Bone marrow (tissue), 2 donors: ENCODE data around the gene LRP4.

Experiments used
- DNase-seq, 2 donors: peaks; one replicate each; lab custom pipeline; 2025; lab: John Stamatoyannopoulos, UW

Gene LRP4

GRCh38 chr11:46894961-46895360, 23.4 kb downstream of the LRP4 start:
- DNase-seq = no peak

GRCh38 chr11:46894506-46894905, 23.8 kb downstream of the LRP4 start:
- DNase-seq = no peak

DNA sequence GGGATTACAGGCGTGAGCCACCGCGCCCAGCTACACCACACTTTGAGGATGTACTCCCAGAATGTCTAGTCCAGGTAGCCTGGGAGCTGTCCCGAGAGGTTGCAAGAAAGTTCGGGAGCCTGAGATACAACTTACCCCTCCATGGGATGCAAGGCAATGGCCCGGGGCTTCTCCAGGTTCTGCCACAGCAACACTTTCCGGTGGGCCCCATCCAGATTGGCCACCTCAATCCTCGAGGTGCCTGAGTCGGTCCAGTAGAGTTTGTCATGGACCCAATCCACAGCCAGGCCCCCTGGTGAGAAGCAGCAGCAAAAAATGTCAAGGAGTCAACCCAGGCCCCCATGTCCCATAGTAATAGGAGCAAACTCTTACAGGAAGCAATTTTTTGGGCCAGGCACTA, 25.5 kb downstream of the LRP4 start:
- DNase-seq = no peak

DNA sequence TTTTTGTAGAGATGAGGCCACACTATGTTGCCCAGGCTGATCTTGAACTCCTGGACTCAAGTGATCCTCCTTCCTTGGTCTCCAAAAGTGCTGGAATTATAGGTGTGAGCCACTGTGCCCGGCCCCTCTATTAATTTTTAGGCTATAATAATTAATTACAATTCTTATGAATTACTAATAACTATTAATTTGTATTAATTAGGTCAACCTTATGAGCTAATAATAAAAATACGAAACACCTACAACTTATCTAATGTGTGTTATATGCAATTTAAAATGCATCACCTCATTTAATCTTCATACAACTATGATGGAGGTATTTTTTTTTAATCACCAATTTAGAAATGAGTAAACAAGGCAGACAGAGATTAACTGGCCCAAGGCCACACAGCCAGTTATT, 26.2 kb downstream of the LRP4 start:
- no peak for DNase-seq

DNA sequence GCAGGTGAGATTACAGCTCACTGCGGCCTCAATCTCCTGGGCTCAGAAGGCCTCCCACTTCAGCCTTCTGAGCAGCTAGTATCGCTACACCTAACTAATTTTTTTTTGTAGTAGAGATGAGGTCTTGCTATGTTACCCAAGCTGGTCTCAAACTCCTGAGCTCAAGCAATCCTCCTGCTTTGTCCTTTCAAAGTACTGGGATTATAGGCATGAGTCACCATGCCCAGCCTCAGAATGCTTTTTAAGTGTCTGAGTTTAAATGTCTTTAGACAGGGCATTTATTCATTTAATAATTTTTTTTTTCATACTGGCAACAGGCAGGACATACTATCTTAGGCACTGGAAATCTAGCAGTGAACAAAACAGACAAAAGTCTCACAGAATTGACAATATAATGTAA, 27.7 kb downstream of the LRP4 start:
- DNase-seq = no peak

GRCh38 chr11:46889689-46890475, 28.5 kb downstream of the LRP4 start:
- peak; percentile 24 to 87 for DNase-seq

DNA sequence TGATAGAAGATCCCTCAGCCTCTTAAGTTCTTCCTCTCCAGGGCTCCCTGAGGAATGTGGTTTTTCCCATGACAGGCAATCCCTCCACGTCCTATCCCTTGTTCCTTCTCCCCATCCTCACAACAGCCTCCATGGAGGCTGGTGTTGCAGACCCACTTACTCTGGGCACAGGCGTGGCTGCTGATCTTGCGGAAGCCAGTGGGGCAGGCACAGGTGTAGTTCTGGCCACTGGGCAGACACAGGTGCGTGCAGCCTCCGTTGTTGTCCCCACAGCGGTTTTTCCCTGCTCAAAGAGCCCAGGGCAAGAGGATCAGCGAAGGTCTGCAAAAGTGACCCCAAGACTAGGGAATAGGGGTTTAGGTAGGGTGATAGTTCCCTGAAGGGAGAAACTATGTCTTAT, 29.1 kb downstream of the LRP4 start:
- DNase-seq = no peak

DNA sequence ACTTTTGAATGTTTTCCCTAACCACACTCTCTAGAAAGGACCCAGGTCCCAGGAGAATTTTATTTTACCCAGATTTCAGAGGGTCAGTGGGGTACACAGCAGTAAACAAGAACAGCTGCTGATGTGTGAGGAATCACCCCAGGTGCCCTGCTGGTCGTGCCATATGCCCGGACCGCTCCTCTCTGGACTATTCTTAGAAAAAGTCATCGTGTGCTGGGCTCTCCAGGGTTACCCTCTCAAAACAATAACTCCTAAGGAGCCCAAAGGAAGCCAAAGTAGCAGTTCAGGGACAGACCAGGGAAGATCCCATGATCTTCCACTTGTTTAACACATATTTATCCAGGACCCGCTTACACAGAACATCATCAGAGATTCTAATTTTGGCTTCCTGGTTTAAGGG, 29.7 kb downstream of the LRP4 start:
- DNase-seq = no peak

GRCh38 chr11:46886211-46886610, 32.1 kb downstream of the LRP4 start:
- no peak for DNase-seq

GRCh38 chr11:46879056-46879585, 39.2 kb downstream of the LRP4 start:
- DNase-seq = no peak

DNA sequence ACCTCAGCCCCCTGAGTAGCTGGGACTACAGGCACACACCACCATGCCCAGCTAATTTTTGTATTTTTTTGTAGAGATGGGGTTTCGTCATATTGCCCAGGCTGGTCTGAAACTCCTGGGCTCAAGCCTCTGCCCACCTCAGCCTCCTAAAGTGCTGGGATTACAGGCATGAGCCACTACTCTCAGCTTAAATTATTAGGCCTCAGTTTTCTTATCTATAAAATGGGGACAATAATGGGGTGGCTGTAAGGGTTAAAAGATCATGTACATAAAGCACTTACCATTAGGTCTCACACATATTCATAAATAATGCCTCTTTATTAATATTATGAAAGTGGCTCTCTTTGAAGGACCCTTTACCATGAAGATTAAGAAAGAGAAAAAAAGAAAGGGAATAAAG, 40.8 kb downstream of the LRP4 start:
- no peak for DNase-seq

DNA sequence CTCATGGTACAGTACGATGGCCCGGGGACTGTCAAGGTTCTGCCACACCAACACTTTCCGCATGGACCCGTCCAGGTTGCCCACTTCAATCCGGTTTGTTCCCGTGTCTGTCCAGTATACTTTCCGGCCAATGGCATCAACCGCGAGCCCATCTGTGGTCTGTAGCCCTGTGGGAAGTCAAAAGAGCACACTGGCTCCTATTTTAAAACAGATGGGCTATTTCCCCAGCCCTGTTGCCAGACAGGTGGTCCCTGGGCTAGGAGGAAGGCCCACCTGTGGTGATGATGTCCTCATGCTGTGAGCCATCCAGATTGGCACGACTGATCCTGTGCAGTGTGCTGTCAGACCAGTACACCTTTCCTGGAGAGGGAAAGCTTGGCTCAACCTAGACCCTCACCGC, 41.9 kb downstream of the LRP4 start:
- DNase-seq = no peak

- DNase-seq = no peak
Observed at GRCh38 chr11:46874586-46874985, 43.8 kb downstream of the LRP4 start.

DNA sequence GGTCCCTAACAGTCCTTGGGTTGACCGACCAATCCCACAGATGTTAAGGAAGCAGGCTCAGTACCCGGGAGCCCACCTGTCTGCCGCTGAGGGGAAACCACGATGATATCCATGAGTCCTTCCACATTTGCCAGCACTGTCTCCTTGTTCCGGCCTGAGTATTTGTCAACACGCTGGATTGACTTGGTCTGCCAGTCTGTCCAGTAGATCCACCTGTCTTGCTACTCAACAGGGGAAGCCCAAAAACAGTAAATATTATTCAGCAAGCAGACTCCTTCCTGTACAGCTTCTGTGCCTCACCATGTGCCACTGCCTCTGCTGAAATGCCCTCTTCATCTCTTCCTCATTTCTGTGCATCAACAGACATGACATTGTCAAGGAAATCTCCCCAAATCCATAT, 49.4 kb downstream of the LRP4 start:
- no peak for DNase-seq

GRCh38 chr11:46865340-46865739, 53.0 kb downstream of the LRP4 start:
- no peak for DNase-seq

GRCh38 chr11:46860218-46860617, 58.1 kb downstream of the LRP4 start:
- DNase-seq = no peak

DNA sequence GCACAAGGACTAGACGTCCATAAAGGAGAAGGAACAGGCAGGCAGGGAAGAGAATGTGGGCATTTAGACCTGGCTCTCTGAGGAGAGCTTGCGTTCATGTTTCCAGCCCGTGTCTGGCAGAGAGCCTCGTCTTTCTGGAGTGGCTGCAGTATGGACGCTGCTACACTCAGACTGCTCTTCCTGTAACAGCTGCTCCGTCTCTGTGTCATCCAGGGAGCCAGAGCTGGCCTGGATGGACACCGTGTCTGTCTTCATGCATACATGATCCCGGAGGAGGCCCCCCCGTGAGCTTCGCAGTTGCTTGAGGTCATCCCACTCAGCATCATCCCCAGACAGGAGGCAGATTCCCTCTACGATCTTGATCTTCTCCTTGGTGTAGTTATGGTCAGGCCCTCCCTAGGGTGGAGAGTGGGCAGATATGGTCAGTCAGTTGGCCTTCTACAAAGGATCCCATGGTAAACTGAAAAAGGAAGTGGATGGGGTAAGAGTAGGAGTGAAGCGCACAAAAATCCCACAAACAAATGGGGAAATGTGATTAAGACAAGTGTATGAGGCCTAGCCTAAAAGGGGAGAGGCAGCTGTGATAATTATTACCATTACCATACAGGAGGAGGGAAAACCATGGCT, 59.3 kb downstream of the LRP4 start:
- DNase-seq = no peak

DNA sequence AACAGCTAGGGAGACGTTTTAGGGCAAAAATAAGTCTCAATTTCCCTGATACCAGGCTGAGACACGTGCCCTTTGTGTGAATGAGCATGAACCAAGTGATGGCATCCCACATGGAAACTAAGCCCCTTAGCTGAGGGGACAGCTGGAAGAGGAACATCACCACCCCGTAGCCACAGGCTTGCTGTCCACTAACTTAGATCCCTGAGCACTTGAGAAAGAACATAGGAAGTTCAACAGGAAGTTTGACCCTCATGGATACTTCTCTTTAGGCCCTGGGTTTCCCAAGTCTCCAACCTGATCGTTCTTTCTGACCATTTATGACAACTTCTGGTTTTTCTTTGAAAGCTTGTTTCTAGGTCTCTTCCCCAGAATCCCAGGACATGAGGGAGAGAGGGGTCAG, 60.7 kb downstream of the LRP4 start:
- DNase-seq = no peak

DNA sequence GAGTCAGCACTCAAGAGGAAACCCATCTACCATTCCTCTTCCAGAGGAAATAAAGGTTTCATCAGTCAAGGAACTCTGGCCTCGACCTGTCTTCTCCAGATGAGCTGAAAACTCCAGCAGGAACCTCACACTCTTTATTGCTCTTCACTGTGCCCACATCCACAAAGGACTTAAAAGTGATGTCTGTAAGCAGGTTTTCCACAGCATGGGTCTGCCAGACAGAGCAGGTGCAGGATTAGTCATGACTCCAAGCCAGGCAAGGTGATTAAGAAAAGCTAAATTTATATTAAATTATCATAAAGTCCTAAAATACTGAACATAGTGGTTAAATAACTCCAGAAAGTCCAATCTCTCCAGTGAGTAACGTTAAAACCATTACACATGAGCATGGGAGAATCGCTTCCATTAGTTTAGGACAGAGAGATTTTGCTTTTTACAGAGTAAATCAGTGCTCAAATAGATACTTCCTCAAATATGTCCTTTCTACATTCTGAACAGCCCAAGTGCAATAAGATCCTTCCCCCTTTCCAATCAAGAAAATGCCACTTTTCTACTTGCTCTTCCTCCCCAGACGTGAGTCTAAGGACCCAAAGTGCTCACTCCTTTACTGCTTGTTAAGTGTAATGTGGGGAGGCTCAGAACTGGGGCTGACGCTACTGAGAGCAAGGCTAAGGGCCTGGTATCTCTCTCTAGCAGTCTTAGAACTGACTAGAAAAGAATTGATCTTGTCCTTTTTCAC, 61.6 kb downstream of the LRP4 start:
- DNase-seq = no peak

- no peak for DNase-seq
Observed at GRCh38 chr11:46855863-46856262, 62.5 kb downstream of the LRP4 start.

- DNase-seq = no peak
Observed at GRCh38 chr11:46855167-46855566, 63.2 kb downstream of the LRP4 start.

DNA sequence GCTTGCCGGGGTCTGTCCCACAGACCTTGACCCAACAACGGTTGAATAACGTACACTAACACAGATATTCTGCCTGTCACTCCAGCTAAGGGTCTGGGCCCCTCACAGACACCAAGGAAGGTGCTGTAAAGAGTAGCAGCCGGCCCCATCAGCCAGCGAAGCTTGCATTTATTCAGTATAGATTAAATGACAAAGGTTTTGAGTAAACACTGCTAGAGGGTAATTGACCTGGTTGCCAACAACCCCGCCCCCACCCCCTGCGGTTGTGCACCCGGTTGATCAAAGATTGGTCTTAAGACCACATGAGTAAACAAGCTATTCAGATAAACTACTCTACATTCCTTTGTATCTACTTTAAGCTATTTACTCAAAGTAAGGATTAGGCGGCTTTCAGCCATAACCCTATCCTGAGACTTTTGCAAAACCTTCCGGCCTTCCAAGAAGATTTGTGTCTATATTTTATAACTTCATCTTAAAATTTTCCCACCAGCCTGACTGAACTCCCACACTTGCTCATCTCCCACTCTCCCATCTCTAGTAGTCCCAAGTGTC, 67.4 kb downstream of the LRP4 start:
- no peak for DNase-seq

DNA sequence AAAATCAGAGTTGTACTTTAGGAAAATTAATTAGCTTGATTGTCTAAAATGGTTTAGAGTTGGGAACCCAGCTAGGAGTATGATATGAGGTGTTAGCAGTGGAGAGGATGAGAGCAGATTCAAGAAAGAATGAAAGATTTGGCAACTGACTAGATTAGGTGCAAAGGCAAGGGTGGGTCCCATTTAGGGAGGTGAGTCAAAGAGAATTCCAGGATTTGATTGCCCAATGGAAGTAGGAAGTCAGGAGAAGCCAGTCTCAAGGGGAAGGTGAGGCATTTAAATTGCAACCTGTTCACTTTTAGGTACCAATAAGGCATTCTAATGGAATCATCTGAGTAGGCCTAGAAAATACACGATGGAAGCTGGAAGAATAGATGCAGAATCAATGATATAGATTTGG, 68.7 kb downstream of the LRP4 start:
- no peak for DNase-seq
